ENCODE measurements around the gene SALL3. TPM values are rescaled to one million over a fixed set of nuclear protein-coding genes. Genes with fewer than 3 reads are reported as not detected.

The SALL3 gene
- total and polyA plus RNA-seq, 2 of the 13 experiments (the other 11 are each of a cell fraction or from before 2014, with no cell fraction given), result not detected

DNA sequence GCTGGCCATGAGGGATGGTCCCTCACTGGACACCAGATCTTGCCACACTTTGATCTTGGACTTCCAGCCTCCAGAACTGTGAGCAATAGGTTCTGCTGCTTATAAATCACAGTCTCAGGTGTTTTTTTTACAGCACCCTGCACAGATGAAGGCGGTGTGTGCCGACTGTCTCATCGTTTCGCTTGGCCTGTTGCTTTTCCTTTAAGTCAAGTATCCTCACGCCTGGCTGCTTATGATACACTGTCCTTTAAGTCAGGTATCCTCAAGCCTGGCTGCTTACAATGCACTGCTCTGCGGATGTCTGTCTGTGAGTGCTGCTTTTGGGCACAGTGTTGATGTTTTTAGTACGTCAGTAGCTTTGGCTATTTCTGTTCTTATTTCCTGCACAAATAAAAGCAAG lies 40.3 kb downstream of the SALL3 start (continued):
- TF ChIP-seq ZNF468 (CRISPR knock-in tag; IDR thresholded peaks at IDR 0.05), result no peak
- no peak for TF ChIP-seq GTF3A (CRISPR knock-in tag; conservative IDR thresholded peaks at IDR 0.05)
- TF ChIP-seq, protein P1, sequence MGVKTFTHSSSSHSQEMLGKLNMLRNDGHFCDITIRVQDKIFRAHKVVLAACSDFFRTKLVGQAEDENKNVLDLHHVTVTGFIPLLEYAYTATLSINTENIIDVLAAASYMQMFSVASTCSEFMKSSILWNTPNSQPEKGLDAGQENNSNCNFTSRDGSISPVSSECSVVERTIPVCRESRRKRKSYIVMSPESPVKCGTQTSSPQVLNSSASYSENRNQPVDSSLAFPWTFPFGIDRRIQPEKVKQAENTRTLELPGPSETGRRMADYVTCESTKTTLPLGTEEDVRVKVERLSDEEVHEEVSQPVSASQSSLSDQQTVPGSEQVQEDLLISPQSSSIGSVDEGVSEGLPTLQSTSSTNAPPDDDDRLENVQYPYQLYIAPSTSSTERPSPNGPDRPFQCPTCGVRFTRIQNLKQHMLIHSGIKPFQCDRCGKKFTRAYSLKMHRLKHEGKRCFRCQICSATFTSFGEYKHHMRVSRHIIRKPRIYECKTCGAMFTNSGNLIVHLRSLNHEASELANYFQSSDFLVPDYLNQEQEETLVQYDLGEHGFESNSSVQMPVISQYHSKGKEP (CRISPR knock-in tag; IDR thresholded peaks at IDR 0.05), result no peak
- no peak for TF ChIP-seq HNF4A (CRISPR knock-in tag; IDR thresholded peaks at IDR 0.05)
- TF ChIP-seq RAD21 (CRISPR knock-in tag; IDR thresholded peaks at IDR 0.05), result no peak
- no peak for TF ChIP-seq RFX5 (IDR thresholded peaks at IDR 0.05; ENCODE audit: low read depth, low read length)
- TF ChIP-seq ZNF367 (CRISPR knock-in tag; IDR thresholded peaks at IDR 0.05; ENCODE audit: borderline replicate concordance), result no peak
- TF ChIP-seq RXRA (CRISPR knock-in tag; IDR thresholded peaks at IDR 0.05), result no peak
- no peak for TF ChIP-seq KAT2B (IDR thresholded peaks at IDR 0.05; ENCODE audit: borderline replicate concordance, low read depth, low read length)

DNA sequence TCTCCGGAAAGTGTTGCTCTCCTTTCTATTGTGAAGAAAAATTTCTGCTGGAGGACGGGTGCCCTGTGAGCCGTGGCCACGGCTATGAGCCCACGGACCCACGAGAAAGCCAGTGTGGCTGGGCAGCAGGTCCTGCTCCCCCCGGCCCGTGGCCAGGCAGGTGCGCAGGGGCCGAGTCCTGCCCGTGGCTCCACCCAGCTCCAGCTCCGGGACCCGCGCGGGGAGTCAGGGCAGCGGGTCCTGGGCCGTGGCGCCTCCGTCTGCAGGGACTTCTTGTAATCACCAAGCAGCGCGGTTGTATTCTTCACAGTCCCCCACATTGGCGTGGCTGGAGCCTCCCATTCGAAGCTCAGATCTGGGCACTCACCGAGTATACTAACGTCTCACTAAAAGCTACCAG lies 43.0 kb downstream of the SALL3 start:
- H3K4me2 ChIP-seq (ENCODE audit: low read depth, low read length), result no peak overlapping the region
- FAIRE-seq (no peak), DNase-seq (ENCODE audit: low spot score) (no peak), ATAC-seq (no peak)
- H3K27ac ChIP-seq (ENCODE audit: extremely low read length, insufficient read depth, low read length), result no peak overlapping the region
- no peak overlapping the region for H3K4me3 ChIP-seq (replicated peaks in 1 of 3; ENCODE audit: insufficient read depth in 1 of 3, low read depth in 2 of 3, low read length in 3 of 3)
- 0 out of 2 replicates have a peak, but pooled peaks cover 5% of the 10 kb centered on the region for H3K9me3 ChIP-seq (ENCODE audit: low read length)
- in situ Hi-C loops (cut with HindIII; ENCODE audit: extremely low pct_ligation_motif_present, low pct_unique_long_range_greater_than_20kb), result no loop called here
- H3K36me3 ChIP-seq (replicated peaks in 1 of 2; ENCODE audit: control insufficient read depth in 1 of 2, insufficient read depth in 2 of 2, low read length in 2 of 2), result no peaks in the 10 kb centered on the region
- no peak overlapping the region for H3K9ac ChIP-seq (ENCODE audit: insufficient read depth, low read depth, low read length)
- H3K4me1 ChIP-seq (ENCODE audit: insufficient read depth, low read length), result no peaks in the 10 kb centered on the region
- H4K20me1 ChIP-seq (ENCODE audit: insufficient read depth, low read length), result no peaks in the 10 kb centered on the region
- H3K27me3 ChIP-seq (ENCODE audit: control insufficient read depth in 1 of 2, insufficient read depth in 2 of 2, low read length in 2 of 2), result peaks cover 3 to 55% of the 10 kb centered on the region in 2 experiments
- ChIA-PET POLR2A (no interaction called here), CTCF (ENCODE audit: low intra/inter-chr PET ratio, low total read pairs) (no interaction called here)
- 60% methylated on average over 12 of the region's 25 CpGs for WGBS (ENCODE audit: low lambda C conversion rate)
- no TSS peak for BruUV-seq (replicated peaks)
- H2AFZ ChIP-seq (ENCODE audit: low read length), result no peak overlapping the region
- no peaks in the 10 kb centered on the region for H3K79me2 ChIP-seq (ENCODE audit: insufficient read depth, low read length)
- intact Hi-C loops (cut with micrococcal nuclease; ENCODE audit: unreplicated experiment), result no loop called here
- no peak for TF ChIP-seq SMC3 (IDR thresholded peaks at IDR 0.05; ENCODE audit: low read length)
- TF ChIP-seq TBX2 (CRISPR knock-in tag; IDR thresholded peaks at IDR 0.05; ENCODE audit: borderline replicate concordance), result no peak
- TF ChIP-seq DNMT3B (CRISPR knock-in tag; conservative IDR thresholded peaks at IDR 0.05), result no peak
- TF ChIP-seq ZNF607 (CRISPR knock-in tag; IDR thresholded peaks at IDR 0.05; ENCODE audit: borderline replicate concordance), result no peak
- TF ChIP-seq, protein P2, sequence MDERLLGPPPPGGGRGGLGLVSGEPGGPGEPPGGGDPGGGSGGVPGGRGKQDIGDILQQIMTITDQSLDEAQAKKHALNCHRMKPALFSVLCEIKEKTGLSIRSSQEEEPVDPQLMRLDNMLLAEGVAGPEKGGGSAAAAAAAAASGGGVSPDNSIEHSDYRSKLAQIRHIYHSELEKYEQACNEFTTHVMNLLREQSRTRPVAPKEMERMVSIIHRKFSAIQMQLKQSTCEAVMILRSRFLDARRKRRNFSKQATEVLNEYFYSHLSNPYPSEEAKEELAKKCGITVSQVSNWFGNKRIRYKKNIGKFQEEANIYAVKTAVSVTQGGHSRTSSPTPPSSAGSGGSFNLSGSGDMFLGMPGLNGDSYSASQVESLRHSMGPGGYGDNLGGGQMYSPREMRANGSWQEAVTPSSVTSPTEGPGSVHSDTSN (CRISPR knock-in tag; IDR thresholded peaks at IDR 0.05), result no peak
- TF ChIP-seq ZNF598 (CRISPR knock-in tag; IDR thresholded peaks at IDR 0.05; ENCODE audit: borderline replicate concordance), result no peak
- TF ChIP-seq MIER3 (CRISPR knock-in tag; IDR thresholded peaks at IDR 0.05; ENCODE audit: borderline replicate concordance), result no peak
- TF ChIP-seq NFIB (CRISPR knock-in tag; IDR thresholded peaks at IDR 0.05; ENCODE audit: borderline replicate concordance), result no peak
- TF ChIP-seq, protein P3, sequence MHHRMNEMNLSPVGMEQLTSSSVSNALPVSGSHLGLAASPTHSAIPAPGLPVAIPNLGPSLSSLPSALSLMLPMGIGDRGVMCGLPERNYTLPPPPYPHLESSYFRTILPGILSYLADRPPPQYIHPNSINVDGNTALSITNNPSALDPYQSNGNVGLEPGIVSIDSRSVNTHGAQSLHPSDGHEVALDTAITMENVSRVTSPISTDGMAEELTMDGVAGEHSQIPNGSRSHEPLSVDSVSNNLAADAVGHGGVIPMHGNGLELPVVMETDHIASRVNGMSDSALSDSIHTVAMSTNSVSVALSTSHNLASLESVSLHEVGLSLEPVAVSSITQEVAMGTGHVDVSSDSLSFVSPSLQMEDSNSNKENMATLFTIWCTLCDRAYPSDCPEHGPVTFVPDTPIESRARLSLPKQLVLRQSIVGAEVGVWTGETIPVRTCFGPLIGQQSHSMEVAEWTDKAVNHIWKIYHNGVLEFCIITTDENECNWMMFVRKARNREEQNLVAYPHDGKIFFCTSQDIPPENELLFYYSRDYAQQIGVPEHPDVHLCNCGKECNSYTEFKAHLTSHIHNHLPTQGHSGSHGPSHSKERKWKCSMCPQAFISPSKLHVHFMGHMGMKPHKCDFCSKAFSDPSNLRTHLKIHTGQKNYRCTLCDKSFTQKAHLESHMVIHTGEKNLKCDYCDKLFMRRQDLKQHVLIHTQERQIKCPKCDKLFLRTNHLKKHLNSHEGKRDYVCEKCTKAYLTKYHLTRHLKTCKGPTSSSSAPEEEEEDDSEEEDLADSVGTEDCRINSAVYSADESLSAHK (CRISPR knock-in tag; IDR thresholded peaks at IDR 0.05; ENCODE audit: borderline replicate concordance), result no peak
- TF ChIP-seq HNRNPLL (IDR thresholded peaks at IDR 0.05; ENCODE audit: low read depth, low read length, poor library complexity, severe bottlenecking), result no peak
- TF ChIP-seq ZNF644 (CRISPR knock-in tag; IDR thresholded peaks at IDR 0.05; ENCODE audit: low read depth), result no peak
- TF ChIP-seq MIXL1 (CRISPR knock-in tag; IDR thresholded peaks at IDR 0.05), result no peak
- TF ChIP-seq MED1 (CRISPR knock-in tag; IDR thresholded peaks at IDR 0.05), result no peak
- TF ChIP-seq ZNF432 (CRISPR knock-in tag; IDR thresholded peaks at IDR 0.05; ENCODE audit: borderline replicate concordance), result no peak
